Activated CD4-positive, CD25-positive, alpha-beta regulatory T cell treated with anti-CD3 and anti-CD28 coated beads, Interleukin-2, amount 50 U/mL, for 16 hours (primary cell): ENCODE data around the gene NKX1-2.

Experiments used
- DNase-seq: peaks from one replicate; pipeline ENCODE4 v3.0.0-alpha.2; 2020; ENCODE audit warnings: low read depth, low spot score

Gene NKX1-2

DNA sequence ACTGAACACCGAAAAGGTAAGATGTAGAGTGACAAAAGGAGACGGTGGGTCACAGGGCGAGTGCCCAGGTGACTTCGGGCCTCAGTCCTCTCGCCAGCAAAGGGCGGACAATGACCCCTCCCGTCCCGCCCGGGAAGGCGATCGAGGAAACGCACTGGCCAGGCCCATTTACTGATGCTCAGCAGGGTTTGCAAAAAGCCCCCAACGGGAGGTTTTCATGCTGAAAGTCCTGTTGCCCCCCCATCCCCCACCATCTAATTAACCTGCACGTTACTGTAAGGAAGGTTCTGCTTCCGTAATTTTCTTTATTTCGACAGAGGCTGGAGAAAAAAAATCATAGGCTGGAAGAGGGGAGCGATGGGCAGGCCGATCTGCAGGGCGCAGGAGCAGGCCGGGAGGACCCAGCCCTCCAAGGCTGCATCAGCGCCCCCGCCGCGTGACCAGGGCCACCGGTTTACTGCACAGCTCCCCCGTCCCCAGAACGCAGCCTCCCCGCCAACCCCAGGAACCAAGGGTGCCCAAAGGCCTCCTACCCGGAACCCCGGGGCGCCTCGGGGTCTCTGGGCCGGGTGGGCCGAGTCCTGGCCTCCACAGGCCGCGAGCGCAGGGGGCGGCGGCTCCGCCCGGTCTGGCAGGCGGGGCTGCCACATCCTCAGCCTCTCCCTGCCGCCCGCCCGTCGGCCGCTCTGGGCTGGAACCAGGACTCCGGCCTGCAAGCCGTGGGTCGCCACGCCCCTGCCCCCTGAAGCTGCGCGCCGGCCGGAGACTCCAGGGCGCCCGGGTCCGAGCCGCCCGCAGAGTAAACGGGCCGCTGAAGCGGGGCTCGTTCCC is 31.7 kb downstream of the NKX1-2 start:
- DNase-seq: no peak

DNA sequence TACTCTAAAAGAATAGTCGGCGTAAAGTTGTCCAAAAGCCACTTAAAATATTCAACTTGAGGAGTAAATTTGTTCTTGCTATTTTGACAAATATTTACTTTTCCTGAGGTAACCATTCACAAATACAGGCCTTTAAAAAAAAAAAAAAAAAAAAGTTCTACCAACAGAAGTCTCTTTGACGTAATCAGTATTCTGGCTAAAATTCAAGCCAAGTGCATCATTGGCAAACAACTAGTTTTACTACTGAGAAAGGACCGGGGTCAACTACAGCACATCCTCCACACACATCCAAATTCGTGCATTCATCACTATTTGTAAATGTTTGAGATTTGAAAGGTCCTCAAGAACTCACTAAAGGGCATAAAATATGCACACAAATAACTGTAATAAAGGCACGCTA is 33.1 kb downstream of the NKX1-2 start:
- no peak for DNase-seq

DNA sequence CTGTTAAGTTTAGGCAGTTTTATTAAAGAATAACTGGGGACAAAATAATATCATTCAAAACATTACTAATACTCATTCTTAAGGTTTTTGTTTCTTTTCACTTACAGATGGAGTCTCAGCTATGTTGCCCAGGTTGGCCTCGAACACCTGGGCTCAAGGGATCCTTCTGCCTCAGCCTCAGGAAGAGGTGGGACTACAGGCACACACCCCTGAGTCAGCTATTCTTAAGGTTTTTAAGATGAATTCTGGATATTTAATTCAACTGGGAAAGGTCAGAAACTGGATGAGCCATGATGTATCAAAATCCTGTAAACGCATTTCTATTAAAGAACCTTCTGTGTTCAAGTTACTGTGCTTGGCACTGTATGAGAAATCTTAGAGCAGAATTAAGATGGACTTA is 34.6 kb downstream of the NKX1-2 start:
- DNase-seq: no peak

DNA sequence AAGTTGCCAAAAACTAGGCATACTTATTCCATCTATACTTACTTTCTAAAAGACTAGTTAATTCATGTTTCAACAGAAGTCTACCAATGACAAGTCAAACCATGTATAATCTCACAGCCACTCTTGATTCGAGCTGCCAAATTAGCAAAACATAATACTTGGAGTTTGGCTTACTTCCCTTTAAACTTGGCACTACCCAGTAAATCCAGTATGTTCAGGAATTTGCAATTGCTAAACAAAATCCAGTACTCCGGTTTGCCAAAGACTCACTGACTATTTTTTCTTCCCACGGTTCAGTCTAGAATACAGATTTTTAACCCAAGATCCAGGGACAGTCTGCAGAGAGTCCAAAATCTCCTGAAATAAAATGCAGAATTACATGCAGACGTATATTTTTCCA is 35.8 kb downstream of the NKX1-2 start:
- DNase-seq: no peak

DNA sequence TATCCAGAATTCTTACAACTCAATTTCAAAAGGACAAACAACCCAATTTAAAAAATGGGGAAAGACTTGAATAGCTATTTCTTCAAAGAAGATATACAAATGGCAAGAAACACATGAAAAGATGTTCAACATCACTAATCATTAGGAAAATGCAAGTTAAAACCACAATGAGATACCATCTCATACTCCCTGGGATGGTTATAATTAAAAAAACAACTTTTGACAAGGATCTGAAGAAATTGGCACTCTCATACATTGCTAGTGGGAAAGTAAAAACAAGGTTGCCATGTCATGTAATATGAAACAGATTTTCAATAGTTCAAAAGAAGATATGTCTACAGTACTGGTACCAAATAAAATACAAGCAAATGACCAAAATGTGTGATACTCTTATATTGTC is 40.1 kb downstream of the NKX1-2 start:
- DNase-seq: no peak

DNA sequence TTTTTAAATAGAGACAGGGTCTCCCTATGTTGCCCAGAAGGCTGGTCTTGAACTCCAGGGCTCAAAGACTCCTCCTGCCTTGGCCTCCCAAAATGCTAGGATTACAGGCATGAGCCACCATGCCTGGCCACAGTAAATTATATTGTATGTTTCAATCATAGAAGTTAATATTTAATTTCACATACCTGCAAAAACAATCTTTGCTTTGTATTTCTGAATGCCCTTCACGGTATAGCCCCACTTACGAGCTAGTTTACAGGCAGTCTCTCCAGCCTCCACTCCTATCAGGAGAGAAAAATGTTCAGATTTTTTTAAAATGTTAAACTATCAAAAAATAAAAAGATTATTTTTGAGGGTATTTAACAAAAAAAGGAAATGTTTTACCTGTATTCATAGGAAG is 41.5 kb downstream of the NKX1-2 start:
- DNase-seq: no peak

DNA sequence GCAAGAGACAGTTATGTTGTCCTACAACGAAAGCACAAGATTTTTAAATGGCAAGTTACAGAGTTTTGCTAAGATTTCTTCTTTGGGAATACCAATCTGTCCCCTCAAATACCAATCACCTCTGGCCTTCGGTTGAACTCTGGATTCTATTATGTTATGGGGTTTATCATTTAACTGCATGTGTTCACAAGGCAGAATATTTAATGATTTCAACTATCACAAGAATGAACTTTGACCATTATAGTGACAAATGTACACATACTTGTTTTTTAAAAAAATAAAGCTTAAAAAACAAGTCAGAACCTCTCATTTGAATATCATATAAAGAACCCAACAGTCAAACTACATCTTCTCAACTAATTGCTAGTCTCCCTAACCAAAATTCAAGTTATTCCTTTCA is 42.4 kb downstream of the NKX1-2 start:
- DNase-seq: no peak

DNA sequence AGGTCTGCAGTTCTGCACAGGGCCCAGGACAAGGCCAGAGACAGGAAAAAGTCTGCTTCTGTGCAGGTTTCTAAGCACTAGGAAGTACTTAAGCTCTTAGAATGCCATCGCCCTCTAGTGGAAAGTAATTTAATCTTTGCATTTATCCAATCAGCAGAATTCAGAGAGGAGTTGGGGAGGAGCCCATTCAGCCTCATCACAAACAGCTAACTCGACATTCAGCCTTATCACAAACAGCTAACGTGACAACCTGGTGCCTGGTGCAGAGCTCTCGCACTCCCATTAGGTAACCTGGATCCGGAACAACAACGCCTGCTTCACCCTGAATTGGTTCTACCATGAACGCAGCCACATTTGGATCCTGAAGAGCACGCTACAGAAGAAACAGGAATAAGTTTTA is 46.3 kb downstream of the NKX1-2 start:
- no peak for DNase-seq

DNA sequence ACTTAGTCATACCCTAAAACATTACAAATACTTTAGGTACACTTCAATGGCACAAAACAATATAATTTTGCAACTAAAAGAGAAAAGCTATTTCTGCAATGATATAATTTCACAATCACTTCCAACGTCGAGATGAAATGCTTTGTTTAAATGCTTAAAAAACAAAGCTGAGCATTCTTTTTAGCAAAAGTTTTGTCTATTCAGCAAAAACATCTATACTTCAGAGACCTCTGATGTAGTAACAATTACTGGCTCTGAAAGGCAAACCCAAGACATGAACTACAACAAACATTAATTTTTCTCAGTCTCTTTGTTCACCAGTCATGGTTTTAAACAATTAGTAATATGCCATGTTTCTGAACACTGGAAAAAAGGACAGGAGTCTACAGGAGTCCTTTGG is 47.6 kb downstream of the NKX1-2 start:
- no peak for DNase-seq

DNA sequence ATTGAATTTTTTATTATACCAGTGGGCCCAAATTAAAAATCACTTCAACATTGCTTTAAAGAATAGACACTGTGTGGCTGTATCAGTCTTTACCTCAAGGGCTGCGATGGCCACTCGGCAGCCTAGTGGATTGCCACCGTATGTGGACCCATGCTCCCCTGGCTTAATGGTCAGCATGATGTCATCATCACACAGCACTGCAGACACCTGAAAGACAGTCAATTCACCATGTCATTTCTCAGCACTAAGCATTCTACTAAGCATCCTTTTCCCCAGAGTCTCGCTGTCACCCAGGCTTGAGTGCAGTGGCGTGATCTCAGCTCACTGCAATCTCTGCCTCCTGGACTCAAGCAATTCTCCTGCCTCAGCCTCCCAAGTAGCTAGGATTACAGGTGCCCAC is 48.2 kb downstream of the NKX1-2 start:
- no peak for DNase-seq
